Thyroid gland (tissue), 4 donors: Measurements from ENCODE around the gene TJAP1.

ENCODE experiments used
- POLR2A ChIP-seq, 2 donors: fragments of 450-650 bp; IDR thresholded peaks; one replicate each; pipeline ENCODE4 v1.6.1; 2017; ENCODE audit warnings: antibody characterized with exemption in 2 of 2, mild to moderate bottlenecking in 2 of 2, moderate library complexity in 1 of 2
- TF ChIP-seq, protein P1 (sequence below), 6 experiments: fragments of 200-600 bp in 3 of 6; fragments of 450-650 bp in 3 of 6; sonication (generic) in 3 of 6; IDR thresholded peaks; one replicate each; pipeline ENCODE4 v1.5.1; 2016 to 2019; ENCODE audit warnings: antibody characterized with exemption in 6 of 6, mild to moderate bottlenecking in 2 of 6, inconsistent platforms in 1 of 6, moderate library complexity in 1 of 6

DNA sequence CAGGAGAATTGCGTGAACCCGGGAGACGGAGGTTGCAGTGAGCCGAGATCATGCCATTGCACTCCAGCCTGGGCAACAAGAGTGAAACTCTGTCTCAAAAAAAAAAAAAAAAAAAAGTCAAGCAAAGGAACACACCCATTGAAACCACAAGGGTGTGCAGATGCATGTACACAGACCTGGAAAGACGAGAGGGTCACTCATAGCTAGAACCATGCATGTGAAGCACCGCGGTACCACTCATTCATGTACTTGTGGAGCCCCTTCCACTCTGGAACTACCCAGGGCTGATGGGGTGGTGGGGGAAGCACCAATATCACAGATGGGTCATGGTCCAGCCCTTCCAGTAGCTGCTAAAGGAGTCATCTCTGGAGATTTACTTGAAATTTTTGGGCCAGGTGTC lies 7.4 kb upstream of the TJAP1 start:
- TF ChIP-seq, protein P1, sequence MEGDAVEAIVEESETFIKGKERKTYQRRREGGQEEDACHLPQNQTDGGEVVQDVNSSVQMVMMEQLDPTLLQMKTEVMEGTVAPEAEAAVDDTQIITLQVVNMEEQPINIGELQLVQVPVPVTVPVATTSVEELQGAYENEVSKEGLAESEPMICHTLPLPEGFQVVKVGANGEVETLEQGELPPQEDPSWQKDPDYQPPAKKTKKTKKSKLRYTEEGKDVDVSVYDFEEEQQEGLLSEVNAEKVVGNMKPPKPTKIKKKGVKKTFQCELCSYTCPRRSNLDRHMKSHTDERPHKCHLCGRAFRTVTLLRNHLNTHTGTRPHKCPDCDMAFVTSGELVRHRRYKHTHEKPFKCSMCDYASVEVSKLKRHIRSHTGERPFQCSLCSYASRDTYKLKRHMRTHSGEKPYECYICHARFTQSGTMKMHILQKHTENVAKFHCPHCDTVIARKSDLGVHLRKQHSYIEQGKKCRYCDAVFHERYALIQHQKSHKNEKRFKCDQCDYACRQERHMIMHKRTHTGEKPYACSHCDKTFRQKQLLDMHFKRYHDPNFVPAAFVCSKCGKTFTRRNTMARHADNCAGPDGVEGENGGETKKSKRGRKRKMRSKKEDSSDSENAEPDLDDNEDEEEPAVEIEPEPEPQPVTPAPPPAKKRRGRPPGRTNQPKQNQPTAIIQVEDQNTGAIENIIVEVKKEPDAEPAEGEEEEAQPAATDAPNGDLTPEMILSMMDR (IDR thresholded peaks at IDR 0.05), result no peak
- no peak for TF ChIP-seq POLR2A (IDR thresholded peaks at IDR 0.05)
